ENCODE data around the gene ZNF552.

DNA sequence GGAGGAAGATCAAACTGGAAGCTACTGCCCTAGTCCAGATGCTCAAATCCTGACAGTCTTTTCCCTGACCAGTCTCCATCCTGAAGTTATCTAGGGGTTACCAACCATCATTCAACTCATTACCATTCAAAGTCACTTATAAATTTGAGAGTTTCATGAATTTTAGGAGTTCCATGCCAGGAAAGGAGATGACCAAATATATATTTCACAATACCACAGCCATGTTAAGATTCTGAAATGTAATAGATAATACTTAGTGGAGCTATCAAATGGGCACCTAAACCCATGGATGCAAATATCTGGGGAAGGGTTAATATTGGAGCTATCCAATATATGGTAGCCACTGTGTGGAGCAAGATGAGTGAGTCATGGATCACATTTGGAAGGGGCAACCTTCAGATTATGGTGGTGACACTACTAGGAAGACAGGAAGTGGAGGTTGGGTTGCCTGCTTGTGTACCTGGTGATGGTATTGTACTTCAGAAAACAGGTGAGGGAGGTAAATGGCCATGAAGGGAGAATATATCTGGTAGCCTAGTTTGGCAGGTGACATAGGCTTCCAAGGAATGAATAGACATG, 26.5 kb downstream of the ZNF552 start:
- TF ChIP-seq, protein P1, sequence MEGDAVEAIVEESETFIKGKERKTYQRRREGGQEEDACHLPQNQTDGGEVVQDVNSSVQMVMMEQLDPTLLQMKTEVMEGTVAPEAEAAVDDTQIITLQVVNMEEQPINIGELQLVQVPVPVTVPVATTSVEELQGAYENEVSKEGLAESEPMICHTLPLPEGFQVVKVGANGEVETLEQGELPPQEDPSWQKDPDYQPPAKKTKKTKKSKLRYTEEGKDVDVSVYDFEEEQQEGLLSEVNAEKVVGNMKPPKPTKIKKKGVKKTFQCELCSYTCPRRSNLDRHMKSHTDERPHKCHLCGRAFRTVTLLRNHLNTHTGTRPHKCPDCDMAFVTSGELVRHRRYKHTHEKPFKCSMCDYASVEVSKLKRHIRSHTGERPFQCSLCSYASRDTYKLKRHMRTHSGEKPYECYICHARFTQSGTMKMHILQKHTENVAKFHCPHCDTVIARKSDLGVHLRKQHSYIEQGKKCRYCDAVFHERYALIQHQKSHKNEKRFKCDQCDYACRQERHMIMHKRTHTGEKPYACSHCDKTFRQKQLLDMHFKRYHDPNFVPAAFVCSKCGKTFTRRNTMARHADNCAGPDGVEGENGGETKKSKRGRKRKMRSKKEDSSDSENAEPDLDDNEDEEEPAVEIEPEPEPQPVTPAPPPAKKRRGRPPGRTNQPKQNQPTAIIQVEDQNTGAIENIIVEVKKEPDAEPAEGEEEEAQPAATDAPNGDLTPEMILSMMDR (IDR thresholded peaks at IDR 0.05; ENCODE audit: poor library complexity), result no peak
- no peak for TF ChIP-seq EZH2phosphoT487 (IDR thresholded peaks at IDR 0.05; ENCODE audit: low read depth, severe bottlenecking, unreplicated experiment)

Measured in hepatocyte (in vitro differentiated cells).